Ecto neural progenitor cell (in vitro differentiated cells): ENCODE results near the gene ACTN4.
"Not testable (repeated sequence)": the region's sequence is repeated elsewhere in the genome, so short reads cannot be mapped to it uniquely, and the experiment has no call there.

Source experiments
- DNase-seq: peaks from one replicate; pipeline ENCODE4 v3.0.0-alpha.2; 2018; ENCODE audit warnings: low spot score

ACTN4 gene

GRCh38 chr19:38737921-38738737, 90.7 kb downstream of the ACTN4 start:
- no peak for DNase-seq

GRCh38 chr19:38739440-38740256, 92.2 kb downstream of the ACTN4 start:
- no peak for DNase-seq

- DNase-seq = no peak
Measured at GRCh38 chr19:38740257-38740592, 92.8 kb downstream of the ACTN4 start.

DNA sequence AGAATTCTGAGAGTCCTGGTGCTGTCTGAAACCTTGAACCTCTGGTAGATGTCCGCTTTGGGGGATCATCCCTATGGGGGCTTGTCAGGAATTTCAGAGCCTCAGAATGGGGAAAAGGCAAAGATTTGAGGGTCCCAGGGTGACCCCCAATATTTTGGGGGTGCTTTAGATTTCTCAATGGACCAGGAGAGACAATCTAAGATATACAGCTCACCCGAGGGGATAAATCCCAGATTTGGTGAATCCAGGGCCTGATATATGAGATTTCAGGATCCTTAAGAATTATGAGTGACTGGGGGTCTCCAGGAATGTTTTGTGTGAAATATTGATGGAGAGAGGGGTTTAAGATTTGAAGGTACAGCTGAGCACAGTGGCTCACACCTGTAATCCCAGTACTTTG, 93.5 kb downstream of the ACTN4 start:
- no peak for DNase-seq

DNA sequence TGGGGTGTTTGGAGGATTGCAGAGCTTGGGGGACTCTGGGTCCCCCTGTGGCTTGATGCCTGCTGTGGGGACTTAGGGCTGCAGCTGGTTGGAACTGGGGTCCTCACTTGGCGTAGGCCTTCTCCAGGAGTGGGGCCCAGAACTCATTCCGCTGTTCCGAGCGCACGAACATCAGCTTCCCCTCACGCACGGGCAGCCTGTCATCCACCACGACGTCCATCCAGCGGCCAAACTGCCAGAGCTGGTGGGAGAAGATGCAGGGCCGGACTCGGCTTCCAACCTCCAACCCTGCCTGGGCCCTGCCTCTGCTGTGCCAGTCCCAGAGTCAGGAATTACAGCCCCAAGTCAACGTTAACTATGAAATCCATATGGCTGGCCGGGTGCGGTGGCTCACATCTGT, 94.2 kb downstream of the ACTN4 start:
- DNase-seq = no peak

GRCh38 chr19:38742296-38742695, 94.8 kb downstream of the ACTN4 start:
- no peak for DNase-seq

GRCh38 chr19:38742906-38743305, 95.5 kb downstream of the ACTN4 start:
- no peak for DNase-seq

- no peak for DNase-seq
Measured at GRCh38 chr19:38743394-38744297, 96.2 kb downstream of the ACTN4 start.

GRCh38 chr19:38744298-38744681, 96.8 kb downstream of the ACTN4 start, which contains the start of gene CAPN12:
CAPN12 (minus strand) TSS chr19:38744474; CDS start chr19:38744165, 309 bp downstream.
- no peak for DNase-seq

- DNase-seq = no peak
Measured at GRCh38 chr19:38744874-38745273, 97.4 kb downstream of the ACTN4 start.

DNA sequence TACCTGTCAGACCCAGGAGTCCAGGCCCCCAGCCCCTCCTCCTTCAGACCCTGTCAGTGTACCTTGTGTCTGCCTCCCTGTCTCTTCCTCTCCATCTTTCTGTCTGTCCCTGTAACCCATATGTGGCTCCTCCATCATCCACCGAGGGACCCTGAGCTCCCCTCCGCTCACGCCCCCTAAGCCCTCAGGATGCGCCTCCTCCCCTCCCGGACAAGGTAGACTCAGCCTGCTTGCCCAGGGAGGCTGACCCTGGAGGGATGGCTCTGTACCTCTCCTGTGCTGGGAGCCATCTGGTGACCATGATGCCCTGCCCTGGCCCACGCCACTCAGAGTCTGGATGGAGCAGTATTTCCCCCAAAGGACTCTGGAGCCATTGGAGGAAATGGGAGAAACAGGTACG, 97.9 kb downstream of the ACTN4 start:
- no peak for DNase-seq

GRCh38 chr19:38753783-38754182, 106.3 kb downstream of the ACTN4 start:
- not testable (repeated sequence) for DNase-seq

DNA sequence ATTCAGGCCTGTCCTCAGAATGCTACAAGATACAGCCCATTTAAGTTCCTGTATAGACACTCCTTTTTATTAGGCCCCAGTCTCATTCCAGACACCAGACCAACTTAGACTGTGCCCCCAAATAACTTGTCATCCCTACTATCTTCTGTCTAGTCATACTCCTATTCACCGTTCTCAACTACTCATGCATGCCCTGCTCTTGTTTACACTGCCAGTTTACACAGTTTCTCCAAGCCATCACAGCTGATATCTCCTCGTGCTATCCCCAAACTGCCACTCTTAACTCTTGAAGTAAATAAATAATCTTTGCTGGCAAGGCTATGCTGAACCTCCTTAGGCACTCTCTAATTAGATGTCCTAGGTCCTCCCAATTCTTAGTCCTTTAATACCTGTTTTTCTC, 106.7 kb downstream of the ACTN4 start:
- DNase-seq = not testable (repeated sequence)

DNA sequence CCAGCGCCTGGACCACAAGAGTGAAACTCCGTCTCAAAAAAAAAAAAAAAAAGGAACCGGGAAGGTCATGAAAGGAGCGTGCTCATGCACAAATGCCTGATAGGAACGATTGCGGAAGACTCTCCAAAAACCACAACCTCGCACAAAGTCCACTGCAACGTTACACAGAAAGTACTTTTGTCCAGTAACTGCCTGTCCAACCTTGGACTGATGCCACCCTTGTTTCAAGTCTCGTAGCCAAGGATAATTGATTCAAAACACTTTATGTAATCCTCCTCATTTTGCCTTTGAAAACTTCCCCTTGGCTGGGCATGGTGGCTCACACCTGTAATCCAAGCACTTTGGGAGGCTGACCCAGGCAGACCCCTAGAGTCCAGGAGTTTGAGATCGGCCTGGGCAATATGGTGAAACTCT, 112.1 kb downstream of the ACTN4 start:
- DNase-seq = no peak

- not testable (repeated sequence) for DNase-seq
Measured at GRCh38 chr19:38760805-38761517, 113.5 kb downstream of the ACTN4 start.

GRCh38 chr19:38761884-38762389, 114.5 kb downstream of the ACTN4 start:
- not testable (repeated sequence) for DNase-seq

GRCh38 chr19:38763795-38764220, 116.4 kb downstream of the ACTN4 start:
- DNase-seq = no peak

- DNase-seq = no peak
Measured at GRCh38 chr19:38765214-38765613, 117.8 kb downstream of the ACTN4 start.

DNA sequence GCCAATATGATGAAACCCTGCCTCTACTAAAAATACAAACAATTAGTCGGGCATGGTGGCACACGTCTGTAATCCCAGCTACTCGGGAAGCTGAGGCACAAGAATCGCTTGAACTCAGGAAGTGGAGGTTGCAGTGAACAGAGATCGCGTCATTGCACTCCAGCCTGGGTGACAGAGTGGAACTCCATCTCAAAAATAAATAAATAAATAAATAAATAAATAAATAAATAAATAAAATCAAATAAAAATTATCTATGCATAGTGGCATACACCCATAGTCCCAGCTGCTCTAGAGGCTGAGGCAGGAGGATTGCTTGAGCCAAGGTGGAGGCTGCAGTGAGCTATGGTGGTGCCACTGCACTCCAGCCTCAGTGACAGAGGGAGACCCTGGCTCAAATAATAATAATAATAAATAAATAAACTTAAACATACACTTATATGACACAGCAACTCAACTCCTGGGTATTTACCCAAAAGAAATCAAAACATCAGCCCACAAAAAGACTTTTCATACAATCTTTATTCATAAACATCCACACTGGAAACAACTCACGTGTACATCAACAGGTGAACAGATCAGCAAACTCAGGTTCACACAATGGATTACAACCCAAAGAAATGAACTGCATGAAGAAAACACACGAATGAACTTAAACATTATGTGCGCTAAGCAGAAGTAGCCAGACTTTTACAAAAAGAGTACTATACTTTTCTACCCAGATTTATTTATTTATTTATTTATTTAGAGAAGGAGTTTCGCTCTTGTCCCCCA, 119.0 kb downstream of the ACTN4 start:
- no peak for DNase-seq

DNA sequence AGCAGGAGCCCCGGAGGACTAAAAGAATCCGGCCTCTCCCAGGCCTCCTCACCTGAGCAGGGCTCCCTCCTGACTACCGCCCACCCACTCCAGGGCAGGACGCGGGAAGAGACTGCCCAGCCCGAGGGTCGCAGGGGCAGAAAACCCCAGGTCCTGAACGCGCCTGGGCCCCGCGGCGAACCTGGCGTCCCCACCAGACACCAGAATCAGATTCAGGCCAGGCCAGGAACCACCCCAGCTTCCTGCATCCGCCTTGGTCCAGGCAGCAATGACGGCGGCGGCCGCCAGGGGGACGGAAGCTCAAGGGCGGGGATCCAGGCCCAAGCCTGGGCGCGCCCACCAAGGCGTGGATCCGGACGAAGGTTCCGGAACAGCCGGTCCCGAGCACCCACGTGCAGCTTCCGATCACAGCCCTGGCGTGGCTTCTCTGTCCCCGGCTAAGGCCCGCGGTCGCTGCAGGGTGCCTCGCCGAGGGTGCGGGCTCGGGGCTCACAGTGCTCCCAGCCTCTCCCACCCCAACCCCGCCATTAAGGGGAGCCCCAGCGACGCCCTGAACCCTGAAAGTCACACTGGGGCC, 122.3 kb downstream of the ACTN4 start:
- DNase-seq = peak; percentile 85
